Fibroblast of gingiva (primary cell): Measurements from ENCODE around the gene CNR2.
A peak's percentile ranks its signal among the peaks of the same experiment; 100 is the strongest.
"Not testable (repeated sequence)": the region's sequence is repeated elsewhere in the genome, so short reads cannot be mapped to it uniquely, and the experiment has no call there.

ENCODE experiments used
- DNase-seq: peaks from one replicate; pipeline ENCODE4 v3.0.0-alpha.2; 2011; ENCODE audit warnings: low read depth

The CNR2 gene

DNA sequence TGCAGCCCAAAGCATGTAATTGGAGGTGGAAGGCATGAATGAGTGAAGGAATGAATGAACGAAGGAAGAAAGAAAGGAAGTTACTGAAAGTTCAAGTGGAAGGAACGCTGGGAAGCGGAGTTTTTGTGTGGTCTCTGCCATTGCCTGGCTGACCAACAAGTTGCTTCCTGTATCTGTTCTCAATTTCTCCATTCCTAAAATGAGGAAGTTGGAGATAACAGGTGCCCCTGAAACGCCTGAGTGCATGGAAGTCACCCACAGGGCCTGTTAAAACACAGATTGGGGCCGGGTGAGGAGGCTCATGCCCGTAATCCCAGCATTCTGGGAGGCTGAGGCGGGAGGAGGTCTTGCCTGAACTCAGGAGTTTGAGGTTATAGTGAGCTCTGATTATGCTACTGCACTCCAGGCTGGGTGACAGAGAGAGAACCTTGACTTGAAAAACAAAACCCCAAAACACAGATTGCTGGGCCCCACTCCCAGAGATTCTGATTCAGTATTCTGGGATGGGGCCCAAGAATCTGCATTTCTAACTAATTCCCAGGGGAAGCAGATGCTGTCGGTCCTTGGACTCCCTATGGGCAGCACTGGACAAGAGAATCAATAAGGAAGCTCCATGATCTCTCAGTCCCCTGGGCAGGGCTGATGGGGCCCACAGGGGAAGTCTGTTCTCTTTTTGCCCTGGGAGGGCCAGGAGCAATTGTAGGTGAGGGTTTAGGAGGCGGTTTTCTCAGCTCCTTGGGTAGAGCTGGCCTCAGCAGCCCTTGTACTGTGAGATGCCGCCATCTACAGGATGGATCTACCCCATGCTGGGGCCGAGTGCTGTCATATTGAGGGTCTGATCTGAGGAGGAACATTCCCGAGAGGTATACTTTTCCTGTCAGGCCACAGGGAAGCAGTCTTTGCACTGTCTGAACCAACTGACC, 3.3 kb upstream of the CNR2 start:
- DNase-seq, result peak; percentile 56

DNA sequence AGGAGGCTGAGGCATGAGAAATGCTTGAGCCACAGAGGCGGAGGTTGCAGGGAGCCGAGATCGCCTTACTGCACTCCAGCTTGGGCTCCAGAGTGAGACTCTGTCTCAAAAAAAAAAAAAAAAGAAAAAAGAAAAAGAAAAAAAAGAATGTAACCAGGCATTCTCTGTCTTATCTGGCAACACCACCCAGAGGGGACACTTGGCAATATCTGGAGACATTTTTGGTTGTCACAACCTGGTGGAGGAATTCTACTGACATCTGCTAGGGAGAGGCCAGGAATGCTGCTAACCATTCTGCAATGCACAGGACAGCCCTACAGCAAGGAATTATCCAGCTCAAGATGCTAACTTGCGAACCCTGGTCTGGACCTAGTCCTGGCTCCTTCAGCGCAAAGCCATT, 2.3 kb upstream of the CNR2 start:
- DNase-seq, result no peak

DNA sequence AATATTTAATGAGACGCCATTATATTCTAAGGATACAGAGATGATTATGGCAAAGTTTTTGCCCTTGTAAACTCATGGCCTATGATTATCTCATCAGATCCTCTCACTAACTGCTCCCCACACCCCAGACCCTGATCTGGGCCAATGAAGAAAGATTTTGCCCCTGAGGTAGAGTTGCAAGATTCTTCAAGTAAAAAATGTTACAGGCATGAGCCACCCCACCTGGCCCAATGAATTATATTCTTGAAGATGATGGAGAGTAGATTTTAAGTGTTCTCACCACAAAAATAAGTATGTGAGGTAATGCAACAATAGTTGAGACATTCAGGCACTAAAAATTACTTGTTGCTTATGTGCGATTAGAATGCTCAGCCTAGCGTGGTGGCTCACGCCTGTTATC, 1.8 kb upstream of the CNR2 start:
- no peak for DNase-seq

DNA sequence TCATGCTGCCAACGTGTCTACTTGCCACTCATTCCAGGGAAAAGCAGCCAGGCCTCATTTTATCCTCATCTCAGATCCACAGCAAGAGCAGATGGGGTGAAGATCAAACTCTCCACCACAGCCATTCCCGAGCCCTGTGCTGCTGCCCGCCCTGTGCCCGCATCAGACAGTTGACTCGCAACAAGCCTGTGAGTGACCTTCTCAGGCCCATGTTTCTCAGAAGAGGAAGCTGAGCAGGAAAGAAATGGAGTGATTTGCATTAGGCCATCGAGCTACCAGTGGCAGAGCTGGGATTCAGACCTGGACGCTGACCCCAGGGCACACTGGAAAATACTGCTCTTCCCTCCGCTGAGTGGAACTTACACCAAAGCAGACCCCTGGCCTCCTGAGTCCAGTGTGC, 1.2 kb downstream of the CNR2 start:
- DNase-seq, result no peak

DNA sequence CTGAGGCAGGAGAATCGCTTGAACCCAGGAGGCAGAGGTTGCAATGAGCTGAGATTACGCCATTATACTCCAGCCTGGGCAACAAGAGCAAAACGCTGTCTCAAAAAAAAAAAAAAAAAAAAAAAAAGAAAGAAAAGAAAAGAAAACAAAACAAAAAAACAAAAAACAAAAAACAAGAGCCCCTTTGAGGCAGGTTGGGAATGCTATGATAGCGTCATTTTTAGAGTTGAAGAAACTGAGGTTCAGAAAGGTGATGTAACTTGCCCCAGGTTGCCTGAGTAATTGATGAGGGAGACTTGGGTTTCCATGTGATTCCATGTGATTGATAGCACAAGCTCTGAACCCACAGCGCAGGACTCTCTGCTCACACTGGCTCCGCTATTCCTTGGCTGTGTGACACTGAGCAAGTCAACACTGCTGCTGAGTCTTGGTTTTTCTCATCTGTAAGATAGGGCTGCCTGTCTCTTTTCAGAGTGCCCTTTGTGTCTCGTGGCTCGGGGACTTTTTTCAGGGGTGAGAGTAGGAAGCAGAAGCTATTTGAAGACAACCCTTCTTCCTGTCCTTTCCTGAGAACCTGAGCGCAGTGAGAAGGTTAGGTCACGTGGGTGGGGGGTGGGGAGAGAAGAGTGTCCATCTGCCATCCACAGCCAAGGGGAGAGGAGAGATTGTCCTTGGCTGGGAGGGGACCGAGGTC, 2.5 kb downstream of the CNR2 start:
- DNase-seq, result no peak

DNA sequence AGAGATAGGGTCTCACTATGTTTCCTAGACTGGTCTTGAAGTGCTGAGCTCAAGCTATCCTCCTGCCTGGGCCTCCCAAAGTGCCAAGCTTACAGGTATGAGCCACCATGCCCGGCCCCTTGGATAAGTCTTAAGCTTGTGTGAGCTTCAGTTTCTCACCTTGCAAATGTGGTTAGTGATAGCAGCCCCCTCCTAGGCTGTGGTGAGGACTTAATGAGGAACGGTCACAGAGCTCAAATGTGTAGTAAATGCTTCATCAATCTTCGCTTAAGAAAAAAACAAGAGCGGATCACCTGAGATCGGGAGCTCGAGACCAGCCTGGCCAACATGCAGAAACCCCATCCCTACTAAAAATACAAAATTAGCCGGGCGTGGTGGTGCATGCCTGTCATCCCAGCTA, 3.0 kb downstream of the CNR2 start:
- DNase-seq, result no peak

DNA sequence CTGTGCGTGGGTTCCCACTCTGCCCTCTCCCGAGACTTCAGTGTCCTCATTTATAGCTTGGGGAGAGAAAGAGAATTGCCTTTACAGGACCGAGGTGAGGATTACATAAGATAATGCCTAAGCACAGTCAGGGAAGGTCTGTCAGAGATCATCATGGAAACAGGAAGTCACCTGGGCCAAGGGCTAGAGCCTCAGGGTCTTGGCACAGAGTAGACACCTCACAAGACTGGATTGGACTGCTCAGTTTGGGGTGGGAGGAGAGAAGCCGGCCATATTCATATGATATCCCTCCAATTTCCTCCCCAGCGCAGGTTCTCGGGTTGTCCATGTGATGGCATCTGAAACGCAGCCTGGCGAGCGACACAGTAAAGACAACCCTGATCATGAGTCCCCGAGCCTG, 3.8 kb downstream of the CNR2 start:
- DNase-seq, result no peak

DNA sequence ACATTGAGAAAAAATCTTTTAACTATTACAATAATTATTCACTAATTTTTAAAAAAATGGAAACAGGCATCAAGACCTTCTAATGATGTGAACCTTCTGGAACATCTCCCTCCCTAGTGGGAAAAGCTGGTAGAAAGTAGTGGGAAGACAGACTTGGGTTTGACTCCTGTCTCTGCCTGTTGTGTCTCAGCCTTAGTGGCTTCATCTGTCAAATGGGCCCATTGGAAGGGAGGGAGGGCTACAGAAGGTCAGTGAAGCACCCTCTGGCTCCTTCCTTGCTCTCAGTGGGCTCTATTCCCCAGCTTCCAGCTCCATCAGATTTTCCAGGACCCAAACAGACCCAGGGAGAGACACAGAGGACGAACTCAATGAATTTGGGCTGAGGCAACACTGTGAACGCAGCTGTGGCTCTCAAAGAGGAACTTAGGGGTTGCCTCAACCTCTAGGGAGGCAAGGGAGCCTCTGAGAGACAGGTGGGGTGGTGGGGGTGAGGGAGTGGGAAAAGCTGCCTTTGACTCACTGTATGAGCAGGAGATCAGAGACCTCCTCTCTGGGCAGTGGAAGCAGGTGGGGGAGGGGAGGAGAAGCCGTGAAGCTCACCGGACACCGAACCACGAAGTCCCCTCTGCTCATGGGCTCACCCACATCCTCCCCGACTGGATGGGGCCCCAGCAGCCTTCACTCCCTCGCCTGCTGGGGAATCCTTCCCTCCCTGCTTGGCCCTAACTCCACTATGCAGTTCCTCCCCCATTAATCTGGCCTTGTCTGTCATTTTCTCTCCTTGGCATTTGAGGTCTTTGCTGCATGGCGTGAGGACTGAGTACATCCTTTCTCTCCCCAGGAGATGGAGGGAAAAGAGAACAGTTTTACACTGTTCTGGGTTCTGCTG, 4.5 kb downstream of the CNR2 start:
- no peak for DNase-seq

DNA sequence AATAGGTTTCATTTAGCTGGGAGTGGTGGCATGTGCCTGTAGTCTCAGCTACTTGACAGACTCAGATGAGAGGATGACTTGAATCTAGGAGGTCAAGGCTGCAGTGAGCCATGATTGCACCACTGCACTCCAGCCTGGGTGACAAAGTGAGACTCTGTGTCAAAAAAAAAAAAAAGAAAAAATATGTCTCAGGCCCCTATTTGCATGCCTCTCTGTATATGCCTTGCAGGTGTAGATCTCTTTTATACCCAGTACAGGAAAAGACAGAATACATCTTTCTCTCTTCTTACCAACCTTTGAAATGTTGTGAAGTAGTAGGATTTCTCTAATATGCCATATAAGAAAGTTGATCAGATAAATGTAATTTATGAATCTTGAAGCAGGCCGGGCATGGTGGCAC, 6.4 kb downstream of the CNR2 start:
- DNase-seq, result no peak

DNA sequence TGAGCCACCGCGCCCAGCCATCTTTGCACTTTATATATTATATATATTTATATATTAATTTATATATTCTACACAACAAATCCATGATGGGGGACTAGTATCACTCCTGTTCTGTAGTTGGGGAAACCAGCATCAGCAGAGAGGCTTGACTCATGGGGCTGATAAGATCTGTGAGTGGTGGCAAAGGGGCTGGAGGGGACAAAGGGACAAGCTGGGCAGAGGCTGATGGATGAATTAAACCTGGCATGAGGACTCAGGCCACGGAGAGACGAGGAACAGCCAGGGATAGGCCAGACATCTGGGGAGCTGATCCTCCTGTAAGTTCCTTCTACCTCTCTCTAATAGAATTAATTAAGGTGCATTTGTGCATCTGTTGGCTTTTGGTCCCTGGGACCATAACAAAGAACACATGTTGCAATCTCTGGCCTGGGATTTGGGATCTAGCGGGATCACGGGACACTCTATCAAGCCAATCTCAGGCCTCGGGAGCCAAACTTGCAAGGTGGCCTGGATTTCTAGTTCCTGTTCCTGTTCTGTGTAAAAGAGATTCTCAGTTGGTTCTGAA, 7.6 kb downstream of the CNR2 start:
- no peak for DNase-seq

DNA sequence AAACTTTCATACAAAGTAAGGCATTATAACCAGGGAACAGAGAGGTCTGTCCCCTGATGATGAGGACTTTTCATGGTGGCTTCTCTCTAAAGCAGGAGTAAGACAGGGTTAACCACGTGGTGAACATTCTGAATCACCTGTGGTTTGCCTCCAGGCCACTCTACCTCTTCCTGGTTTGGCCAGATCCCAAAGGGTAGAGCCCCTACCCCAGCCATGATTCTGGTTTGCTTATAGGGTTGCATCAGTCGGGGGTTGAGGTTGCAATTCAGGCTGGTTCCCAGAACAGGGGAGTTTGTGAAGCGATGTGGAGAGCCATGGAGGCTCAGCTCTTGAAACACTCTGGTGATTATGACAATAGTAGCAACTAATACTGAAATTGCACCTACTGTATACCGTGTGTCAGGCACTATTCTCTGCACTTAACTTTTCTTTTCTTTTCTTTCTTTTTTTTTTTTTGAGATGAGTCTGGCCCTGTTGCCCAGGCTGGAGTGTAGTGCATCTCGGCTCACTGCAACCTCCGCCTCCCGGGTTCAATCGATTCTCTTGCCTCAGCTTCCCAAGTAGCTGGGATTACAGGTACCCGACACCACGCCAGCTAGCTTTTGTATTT, 8.3 kb downstream of the CNR2 start:
- DNase-seq, result no peak

DNA sequence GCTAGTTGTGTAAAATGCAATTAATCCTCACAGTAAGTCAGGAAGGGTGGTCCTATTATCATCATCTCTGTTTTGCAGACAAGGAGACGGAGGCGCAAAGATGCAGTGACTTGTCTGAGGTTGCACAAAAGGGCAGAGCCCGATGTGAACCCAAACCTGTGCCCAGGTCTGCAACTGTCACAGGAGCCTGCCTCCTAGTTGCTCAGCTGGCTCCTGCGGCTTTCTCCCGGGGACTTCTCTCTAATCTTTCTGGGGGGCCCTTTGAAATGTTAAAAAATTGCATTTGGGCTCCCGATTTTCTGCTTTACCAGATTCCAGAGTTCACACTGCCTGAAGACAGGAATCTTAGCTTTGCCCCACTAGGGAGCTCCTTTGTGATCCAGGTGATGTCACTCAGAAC, 9.4 kb downstream of the CNR2 start:
- no peak for DNase-seq

DNA sequence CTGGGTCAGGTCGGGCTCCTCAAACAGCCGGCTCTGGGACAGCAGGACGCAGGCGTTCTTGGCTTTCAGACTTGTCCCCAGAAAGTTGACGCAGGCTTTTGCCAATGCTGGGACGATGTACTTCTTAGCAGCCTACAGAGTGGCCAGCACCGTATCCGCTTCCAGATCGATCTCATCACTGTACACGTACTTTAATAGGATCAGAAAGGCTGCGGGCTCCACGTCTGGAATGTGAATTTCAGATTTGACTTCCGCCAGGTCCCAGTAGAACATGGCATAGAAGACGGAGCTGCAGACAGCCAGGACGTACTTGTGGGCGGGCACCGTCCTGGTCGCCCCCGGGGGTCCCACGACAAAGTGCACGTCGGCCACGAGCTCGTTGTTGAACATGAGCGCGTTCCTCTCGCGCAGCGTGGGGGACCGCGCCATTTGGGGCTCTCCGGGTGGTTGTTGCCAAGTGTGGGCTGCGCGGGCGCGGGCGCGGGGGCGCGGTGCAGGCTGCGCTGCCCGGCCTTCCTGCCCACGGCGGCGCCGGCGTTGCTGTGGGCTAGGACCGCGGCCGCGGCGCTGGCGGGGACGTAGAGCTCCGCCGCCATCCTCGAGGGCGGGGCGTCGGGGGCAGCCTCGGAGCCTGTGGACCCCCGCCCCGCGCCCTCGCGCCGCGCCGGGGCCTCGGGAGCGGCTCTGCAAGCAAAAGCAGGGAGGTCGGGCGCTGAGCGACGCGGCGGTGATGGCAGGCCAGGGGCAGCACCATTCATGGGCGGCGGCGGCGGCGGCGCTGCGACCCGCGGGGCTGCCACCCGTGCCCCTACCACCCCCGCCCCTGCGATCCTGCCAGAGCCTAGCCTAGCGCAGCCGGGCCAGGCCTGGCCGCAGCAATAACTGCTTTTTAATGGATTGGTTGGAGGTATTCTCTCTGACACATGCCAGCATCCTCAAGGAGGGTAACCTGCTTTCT, 10.6 kb downstream of the CNR2 start:
- no peak for DNase-seq

DNA sequence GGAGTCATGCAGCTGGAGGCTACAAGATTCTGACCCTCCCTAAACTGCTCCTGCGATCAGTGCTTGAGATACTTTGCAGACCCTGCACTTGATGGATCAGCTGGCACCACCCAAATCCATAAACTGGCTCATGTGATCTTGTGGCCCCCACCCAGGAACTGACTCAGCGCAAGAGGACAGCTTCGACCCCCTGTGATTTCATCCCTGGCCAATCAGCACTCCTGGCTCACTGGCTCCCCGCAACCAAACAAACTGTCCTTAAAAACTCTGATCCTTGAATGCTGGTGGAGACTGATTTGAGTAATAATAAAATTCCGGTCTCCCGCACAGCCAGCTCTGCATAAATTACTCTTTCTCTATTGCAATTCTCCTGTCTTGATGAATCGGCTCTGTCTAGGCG, 13.1 kb downstream of the CNR2 start:
- not testable (repeated sequence) for DNase-seq

DNA sequence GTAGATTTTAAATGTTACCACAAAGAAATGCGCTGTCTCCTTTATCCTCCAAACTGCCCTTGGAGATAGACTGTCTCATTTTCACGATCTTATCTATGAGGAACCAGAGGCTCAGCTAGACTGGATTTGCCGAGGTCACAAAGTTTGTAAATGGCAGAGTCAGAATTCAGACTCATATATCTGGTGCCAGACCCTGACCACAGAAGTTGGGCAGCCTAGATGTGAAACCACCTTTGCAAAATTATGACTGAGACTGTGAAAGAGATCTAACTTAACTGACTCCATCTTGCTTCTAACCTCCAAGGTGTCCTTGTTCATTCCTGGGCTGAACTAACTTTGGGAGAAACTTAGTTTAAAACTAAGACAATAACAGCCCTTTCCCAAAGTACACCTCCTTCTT, 14.1 kb downstream of the CNR2 start:
- DNase-seq, result no peak

DNA sequence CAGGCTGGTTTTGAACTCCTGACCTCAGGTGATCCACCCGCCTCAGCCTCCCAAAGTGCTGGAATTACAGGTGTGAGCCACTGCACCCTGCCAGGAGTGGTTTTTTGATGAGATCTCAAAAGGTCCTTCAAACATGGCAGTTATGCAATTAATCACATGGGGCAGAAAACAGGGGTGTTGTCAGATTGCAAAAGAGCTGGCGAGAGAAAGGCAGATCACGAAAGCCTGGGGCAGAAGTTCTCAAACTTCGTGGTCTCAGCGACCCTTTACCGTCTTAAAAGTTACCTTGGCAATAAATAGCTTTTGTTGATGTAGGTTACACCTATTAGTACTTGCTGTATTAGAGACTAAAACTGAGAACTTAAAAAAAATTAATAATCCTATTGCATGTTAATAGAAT, 16.1 kb downstream of the CNR2 start:
- no peak for DNase-seq

DNA sequence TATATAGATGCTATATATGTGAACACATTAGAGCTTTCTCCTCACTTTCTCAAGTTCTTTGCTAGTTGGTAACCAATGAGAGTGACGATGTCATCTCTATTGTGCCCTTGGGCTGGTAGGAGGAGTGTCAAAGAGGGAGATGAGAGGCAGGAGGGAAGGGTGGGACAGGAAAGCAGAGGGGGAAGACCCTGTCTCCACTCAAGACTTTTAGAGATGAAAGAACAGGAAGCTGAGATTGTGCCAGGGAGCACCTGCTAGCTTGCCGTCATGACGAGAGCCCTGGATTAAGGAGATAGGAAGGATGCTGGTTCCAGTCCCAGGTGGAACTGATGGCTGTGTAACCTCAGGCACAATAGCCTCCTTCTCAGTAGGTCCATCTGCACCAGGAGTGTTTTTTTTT, 16.7 kb downstream of the CNR2 start:
- DNase-seq, result no peak

DNA sequence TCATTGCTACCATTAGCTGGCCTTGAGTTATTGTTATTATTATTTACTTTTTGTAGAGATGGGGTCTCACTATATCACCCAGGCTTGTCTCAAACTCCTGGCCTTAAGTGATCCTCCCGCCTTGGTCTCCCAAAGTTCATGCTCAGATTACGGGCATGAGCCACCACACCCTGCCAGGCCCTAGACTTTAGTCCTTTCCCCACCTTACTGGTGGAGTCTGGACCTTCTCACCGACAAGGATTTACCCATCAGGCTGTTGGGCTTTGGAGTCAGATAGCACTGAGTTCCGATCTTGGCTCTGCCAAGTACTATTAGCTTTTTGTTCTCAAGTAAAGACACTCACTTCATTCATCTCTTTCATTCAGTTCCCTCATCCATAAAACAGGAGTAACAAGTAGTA, 17.2 kb downstream of the CNR2 start:
- DNase-seq, result no peak

DNA sequence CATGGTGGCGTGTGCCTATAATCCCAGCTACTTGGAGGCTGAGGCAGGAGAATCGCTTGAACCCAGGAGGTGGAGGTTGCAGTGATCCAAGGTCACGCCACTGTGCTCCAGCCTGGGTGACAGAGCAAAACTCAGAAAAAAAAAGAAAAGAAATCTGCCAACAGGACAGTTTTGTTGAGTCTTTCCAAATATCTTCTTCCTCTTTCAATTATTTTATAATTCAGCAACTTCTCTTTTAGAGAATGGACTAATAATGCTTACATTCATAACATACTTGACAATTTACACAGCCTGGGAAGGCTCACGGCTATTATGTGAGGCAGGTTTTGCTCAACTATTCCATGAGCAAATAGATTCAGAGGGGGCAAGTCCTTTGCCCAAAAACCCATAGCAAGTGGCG, 18.1 kb downstream of the CNR2 start:
- no peak for DNase-seq

DNA sequence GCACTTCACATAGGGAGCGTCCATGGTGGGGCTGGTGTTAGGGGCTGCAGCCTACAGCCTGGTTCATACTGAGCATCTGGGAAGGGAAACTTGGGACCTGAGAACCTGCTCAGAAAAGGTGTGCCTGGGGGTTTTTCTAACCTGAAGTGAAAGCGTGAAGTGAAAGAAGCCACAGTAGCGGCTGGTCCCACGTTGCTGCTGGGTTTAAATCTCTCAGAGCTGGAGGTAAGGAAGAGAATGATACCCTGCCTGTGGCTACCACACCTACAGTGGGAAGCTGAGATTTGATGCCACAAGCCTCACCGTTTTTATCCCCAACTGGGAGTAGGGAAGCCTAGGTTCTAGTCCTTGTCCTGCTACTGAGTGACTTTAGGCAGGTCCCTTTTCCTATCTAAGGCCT, 24.1 kb downstream of the CNR2 start:
- no peak for DNase-seq

DNA sequence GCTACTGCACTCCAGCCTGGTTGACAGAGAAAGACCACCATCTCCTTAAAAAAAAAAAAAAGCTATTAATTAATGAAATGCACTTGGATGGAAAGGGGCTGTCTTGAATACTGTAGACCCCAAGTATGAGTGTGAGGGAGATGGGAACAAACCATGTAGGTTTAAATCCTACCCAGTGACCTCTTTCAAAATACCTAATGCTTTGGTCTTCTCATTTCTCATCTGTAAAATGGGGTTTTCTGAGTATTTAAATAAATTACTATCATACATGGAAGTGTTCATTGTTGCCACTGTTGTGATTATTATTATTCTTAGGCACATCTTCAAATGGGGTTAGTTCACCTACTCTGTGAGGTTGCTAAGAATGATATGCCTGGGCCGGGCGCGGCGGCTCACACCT, 27.9 kb downstream of the CNR2 start:
- no peak for DNase-seq
